Fibroblast of the aortic adventitia (primary cell): ENCODE data around the gene DMWD. TPM values are rescaled to one million over a fixed set of nuclear protein-coding genes. Genes with fewer than 3 reads are reported as not detected.

Source experiments
- DNase-seq: peaks from one replicate; pipeline ENCODE4 v3.0.0-alpha.2; 2010; ENCODE audit warnings: low read depth
- H3K4me3 ChIP-seq: 2 replicates; pipeline ENCODE4 v1.5.1; 2011; ENCODE audit warnings: low read depth, mild to moderate bottlenecking, control low read depth, low read length, moderate library complexity
- CTCF ChIP-seq: IDR thresholded peaks from 2 replicates; pipeline ENCODE4 v1.5.1; 2011; ENCODE audit warnings: mild to moderate bottlenecking, low read length, control low read depth, inconsistent platforms; ENCODE audit not compliant: insufficient read depth
- total RNA-seq: library from RNA; depleted of rRNA; stranded (reverse); fragments of >200 nt; gene quantifications from 2 replicates; pipeline ENCODE4 v1.2.3, GENCODE V29; 2012; ENCODE audit warnings: low replicate concordance

DMWD gene
- total RNA-seq, result 28.6 and 41.4 TPM in 2 replicates

GRCh38 chr19:45792470-45793177 is at the start of gene DMWD:
Gene DMWD, minus strand, starts transcription at chr19:45792845. Its CDS starts 89 bp downstream, at chr19:45792756.
- TF ChIP-seq CTCF, result no peak
- peak within 1 kb of the TSS; percentile 93 for H3K4me3 ChIP-seq
- DNase-seq, result peak; percentile 98

GRCh38 chr19:45842198-45842597 is 49.6 kb upstream of the DMWD start:
- no peak overlapping the region for H3K4me3 ChIP-seq
- DNase-seq, result no peak
- no peak for TF ChIP-seq CTCF

GRCh38 chr19:45834970-45835369 is 42.3 kb upstream of the DMWD start:
- DNase-seq, result no peak
- no peak overlapping the region for H3K4me3 ChIP-seq
- no peak for TF ChIP-seq CTCF

- H3K4me3 ChIP-seq, result no peak overlapping the region
- no peak for TF ChIP-seq CTCF
- DNase-seq, result no peak
These were observed 36.3 kb upstream of the DMWD start for GRCh38 chr19:45828945-45829344.

GRCh38 chr19:45828523-45828922 is 35.9 kb upstream of the DMWD start:
- H3K4me3 ChIP-seq, result no peak overlapping the region
- no peak for DNase-seq
- TF ChIP-seq CTCF, result no peak

GRCh38 chr19:45827459-45828093 is 34.9 kb upstream of the DMWD start:
- DNase-seq, result no peak
- H3K4me3 ChIP-seq, result no peak overlapping the region
- TF ChIP-seq CTCF, result no peak

GRCh38 chr19:45826934-45827333 is 34.3 kb upstream of the DMWD start:
- TF ChIP-seq CTCF, result no peak
- no peak for DNase-seq
- H3K4me3 ChIP-seq, result no peak overlapping the region
